H1 (cell line): Measurements from ENCODE around the gene ADGRB3. TPM values are rescaled to one million over a fixed set of nuclear protein-coding genes. Genes with fewer than 3 reads are reported as not detected.
"Not testable (repeated sequence)": the region's sequence is repeated elsewhere in the genome, so short reads cannot be mapped to it uniquely, and the experiment has no call there.

ENCODE experiments used
- CTCF ChIA-PET: fragments of 300-600 bp; sonication (Branson Sonifier 250); formaldehyde crosslinking; loops from one replicate; lab custom pipeline; 2021; ENCODE audit not compliant: partially characterized antibody; lab: Charles Lee
- POLR2A ChIA-PET: fragments of 300-600 bp; sonication (Branson Sonifier 250); formaldehyde crosslinking; loops from one replicate; lab custom pipeline; 2021; ENCODE audit warnings: inconsistent platforms; ENCODE audit not compliant: partially characterized antibody; lab: Charles Lee
- DNase-seq, 2 experiments: peaks; one replicate each; pipeline versions ENCODE4 v3.0.0 to v3.0.0-alpha.2; 2010 to 2022; ENCODE audit warnings: low spot score in 2 of 2, low read depth in 1 of 2, mixed read lengths in 1 of 2
- FAIRE-seq: peaks from 2 replicates; lab custom pipeline; 2011; peaks lifted over from hg19 to GRCh38; lab: Jason Lieb, UNC
- H2AFZ ChIP-seq: 2 replicates; pipeline ENCODE4 v1.8.1; 2012; ENCODE audit warnings: low read length, inconsistent platforms
- H2AK5ac ChIP-seq: 2 replicates; pipeline ENCODE4 v1.6.1; 2013; ENCODE audit warnings: low read depth, low read length
- H2BK120ac ChIP-seq: replicated peaks from 2 replicates; pipeline ENCODE3; 2013; ENCODE audit warnings: low read depth, low read length, inconsistent platforms
- H2BK12ac ChIP-seq: 2 replicates; pipeline ENCODE4 v1.6.1; 2013; ENCODE audit warnings: low read depth, low read length
- H2BK15ac ChIP-seq: 2 replicates; pipeline ENCODE4 v1.6.1; 2013; ENCODE audit warnings: low read length
- H2BK20ac ChIP-seq: 2 replicates; pipeline ENCODE4 v1.6.1; 2013; ENCODE audit warnings: low read length
- H2BK5ac ChIP-seq: 2 replicates; pipeline ENCODE4 v1.6.1; 2013; ENCODE audit warnings: low read depth, low read length
- H3K14ac ChIP-seq: 2 replicates; pipeline ENCODE4 v1.6.1; 2013; ENCODE audit warnings: inconsistent platforms; ENCODE audit not compliant: insufficient read length
- H3K18ac ChIP-seq: 2 replicates; pipeline ENCODE4 v1.6.1; 2013; ENCODE audit warnings: low read length; ENCODE audit errors: extremely low read depth
- H3K23ac ChIP-seq: 2 replicates; pipeline ENCODE4 v1.6.1; 2013; ENCODE audit warnings: inconsistent platforms; ENCODE audit not compliant: insufficient read length
- H3K23me2 ChIP-seq: 2 replicates; pipeline ENCODE4 v1.6.1; 2013; ENCODE audit warnings: low read depth, low read length
- H3K27ac ChIP-seq: 2 replicates; pipeline ENCODE4 v1.6.1; 2011; ENCODE audit warnings: low read depth, low read length, inconsistent platforms
- H3K27me3 ChIP-seq, 4 experiments: replicated peaks in 1 of 4; 1 replicate in 1 of 4; 2 replicates in 3 of 4; pipeline versions ENCODE4 v1.6.1 to v1.8.1; 2011 to 2013; ENCODE audit warnings: low read length in 3 of 4, mild to moderate bottlenecking in 3 of 4, inconsistent platforms in 2 of 4, mixed read lengths in 2 of 4, moderate library complexity in 1 of 4; ENCODE audit not compliant: control insufficient read depth in 3 of 4, insufficient read depth in 3 of 4; ENCODE audit errors: extremely low read depth in 1 of 4
- H3K36me3 ChIP-seq, 4 experiments: 2 replicates each; pipeline versions ENCODE4 v1.6.1 to v1.8.1; 2011 to 2013; ENCODE audit warnings: mild to moderate bottlenecking in 4 of 4, low read length in 3 of 4, moderate library complexity in 2 of 4, control low read depth in 1 of 4, inconsistent platforms in 1 of 4; ENCODE audit not compliant: insufficient read depth in 4 of 4, control insufficient read depth in 2 of 4
- H3K4ac ChIP-seq: replicated peaks from 2 replicates; pipeline ENCODE3; 2013; ENCODE audit warnings: low read length, low read depth, mixed read lengths, inconsistent platforms; ENCODE audit not compliant: insufficient read length
- H3K4me1 ChIP-seq, 4 experiments: replicated peaks in 1 of 4; 1 replicate in 1 of 4; 2 replicates in 3 of 4; pipeline versions ENCODE4 v1.6.1 to v1.8.1; 2011 to 2013; ENCODE audit warnings: low read length in 3 of 4, inconsistent platforms in 2 of 4, mixed read lengths in 1 of 4; ENCODE audit not compliant: insufficient read depth in 4 of 4, control insufficient read depth in 3 of 4
- H3K4me2 ChIP-seq, 2 experiments: 2 replicates each; pipeline versions ENCODE4 v1.6.1 to v1.8.1; 2011 to 2013; ENCODE audit warnings: low read depth in 2 of 2, low read length in 2 of 2, control low read depth in 1 of 2, inconsistent platforms in 1 of 2, mild to moderate bottlenecking in 1 of 2; ENCODE audit not compliant: insufficient read depth in 1 of 2
- H3K4me3 ChIP-seq, 4 experiments: fragments of 200-600, 300-600 bp in 1 of 4; sonication (generic), shearing (Covaris generic), sonication (Bioruptor Twin) in 1 of 4; 2 replicates each; pipeline versions ENCODE4 v1.5.1 to v1.8.1; 2011 to 2016; ENCODE audit warnings: low read length in 4 of 4, low read depth in 3 of 4, control low read depth in 2 of 4, inconsistent platforms in 2 of 4, mild to moderate bottlenecking in 2 of 4, mixed read lengths in 1 of 4, moderate library complexity in 1 of 4; ENCODE audit not compliant: insufficient read depth in 2 of 4; ENCODE audit errors: extremely low read depth in 1 of 4
- H3K56ac ChIP-seq: replicated peaks from 2 replicates; pipeline ENCODE3; 2013; ENCODE audit warnings: low read depth, mild to moderate bottlenecking, mixed read lengths, low read length, inconsistent platforms; ENCODE audit not compliant: insufficient read length
- H3K79me1 ChIP-seq: 2 replicates; pipeline ENCODE4 v1.6.1; 2013; ENCODE audit warnings: low read depth, low read length, control low read depth
- H3K79me2 ChIP-seq, 2 experiments: 2 replicates each; pipeline versions ENCODE4 v1.6.1 to v1.8.1; 2012 to 2013; ENCODE audit warnings: low read length in 2 of 2, mild to moderate bottlenecking in 2 of 2, inconsistent platforms in 1 of 2; ENCODE audit not compliant: insufficient read depth in 2 of 2, control insufficient read depth in 1 of 2
- H3K9ac ChIP-seq, 4 experiments: replicated peaks in 1 of 4; 1 replicate in 1 of 4; 2 replicates in 3 of 4; pipeline versions ENCODE4 v1.6.1 to v1.8.1; 2011 to 2013; ENCODE audit warnings: low read depth in 3 of 4, low read length in 3 of 4, control low read depth in 2 of 4, mild to moderate bottlenecking in 2 of 4, moderate library complexity in 2 of 4, inconsistent platforms in 1 of 4; ENCODE audit errors: extremely low read depth in 1 of 4
- H3K9me3 ChIP-seq, 2 experiments: 2 replicates each; pipeline versions ENCODE4 v1.6.1 to v1.8.1; 2012 to 2013; ENCODE audit warnings: mild to moderate bottlenecking in 2 of 2, moderate library complexity in 2 of 2, control low read depth in 1 of 2, inconsistent platforms in 1 of 2, low read depth in 1 of 2, low read length in 1 of 2, mixed read lengths in 1 of 2; ENCODE audit not compliant: insufficient read depth in 2 of 2
- H4K20me1 ChIP-seq, 2 experiments: replicated peaks in 1 of 2; 2 replicates each; pipeline versions ENCODE3 to v1.8.1; 2011 to 2013; ENCODE audit warnings: inconsistent platforms in 2 of 2, low read length in 2 of 2, mild to moderate bottlenecking in 1 of 2; ENCODE audit not compliant: insufficient read depth in 2 of 2, control insufficient read depth in 1 of 2
- H4K5ac ChIP-seq: 2 replicates; pipeline ENCODE4 v1.6.1; 2013; ENCODE audit warnings: low read length, low read depth, mixed read lengths, inconsistent platforms; ENCODE audit not compliant: insufficient read length
- H4K8ac ChIP-seq: 2 replicates; pipeline ENCODE4 v1.8.0; 2013; ENCODE audit warnings: mild to moderate bottlenecking, moderate library complexity, low read length, inconsistent platforms; ENCODE audit not compliant: insufficient read depth; ENCODE audit errors: extremely low read depth
- H4K91ac ChIP-seq: replicated peaks from 2 replicates; pipeline ENCODE3; 2013; ENCODE audit warnings: low read length, mixed read lengths, inconsistent platforms; ENCODE audit not compliant: insufficient read length
- NANOG ChIP-seq: IDR thresholded peaks from 2 replicates; pipeline ENCODE4 v1.6.1; 2011; ENCODE audit warnings: low read length, low read depth, mild to moderate bottlenecking, inconsistent platforms; ENCODE audit not compliant: insufficient read depth, poor library complexity, severe bottlenecking
- WGBS, 2 experiments: shearing (Covaris generic) in 1 of 2; methylation state at CpG; one replicate each; pipeline versions ENCODE4 v1.1.6 to v1.1.7; 2013 to 2015; ENCODE audit warnings: low lambda C conversion rate in 2 of 2, mixed read lengths in 2 of 2, inconsistent platforms in 1 of 2, low coverage in 1 of 2, missing lambda C conversion rate in 1 of 2; ENCODE audit not compliant: insufficient replicate concordance in 2 of 2, insufficient coverage in 1 of 2, insufficient read length in 1 of 2; ENCODE audit errors: extremely low coverage in 1 of 2, missing lambda C conversion rate in 1 of 2; 5-methylcytosine and 5-hydroxymethylcytosine counted together
- polyA plus RNA-seq, 7 experiments: library from polyadenylated mRNA; depleted of rRNA in 3 of 7; stranded (reverse) in 5 of 7; unstranded in 2 of 7; fragments of >200 nt in 5 of 7; fragments of 200-250 nt in 2 of 7; gene quantifications; 1 replicate in 5 of 7; 2 replicates in 1 of 7; 4 replicates in 1 of 7; pipeline versions ENCODE4 v1.2.1 to v1.2.3, GENCODE V29; 2011 to 2013; ENCODE audit warnings: missing spikeins in 2 of 7, mixed read lengths in 2 of 7
- total RNA-seq: library from RNA; stranded (reverse); fragmentation: NEBNext Ultra II Directional; extraction: Animal tissue kit (Norgen Biotek cat#: 25700); gene quantifications from 2 replicates; pipeline ENCODE4 v1.2.1, GENCODE V29; 2021

ADGRB3 gene
- total and polyA plus RNA-seq, 2 of the 8 experiments (the other 6 are each of a cell fraction or from before 2014, with no cell fraction given), result 0.35 to 1.2 TPM

DNA sequence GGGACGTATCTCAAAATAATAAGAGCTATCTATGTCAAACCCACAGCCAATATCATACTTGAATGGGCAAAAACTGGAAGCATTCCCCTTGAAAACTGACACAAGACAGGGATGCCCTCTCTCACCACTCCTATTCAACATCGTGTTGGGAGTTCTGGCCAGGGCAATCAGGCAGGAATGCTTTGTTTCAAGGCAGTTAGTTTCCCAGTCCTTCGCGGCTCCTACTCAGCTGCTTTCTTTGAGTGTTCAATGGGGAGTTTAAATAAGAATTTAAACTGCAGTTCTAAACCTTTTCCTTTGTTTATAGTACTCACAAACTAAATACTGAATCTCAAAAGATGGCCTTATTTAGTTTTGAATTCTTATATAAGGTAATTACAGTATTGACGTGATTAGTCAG is 179.9 kb downstream of the ADGRB3 start:
- H4K20me1 ChIP-seq, H2AFZ ChIP-seq, H3K79me2 ChIP-seq, H3K79me1 ChIP-seq, H2BK15ac ChIP-seq, H4K91ac ChIP-seq, H3K36me3 ChIP-seq, H2BK5ac ChIP-seq, H4K8ac ChIP-seq, H3K23me2 ChIP-seq, H3K9me3 ChIP-seq, H3K4ac ChIP-seq, H2BK12ac ChIP-seq, CTCF ChIA-PET, H3K56ac ChIP-seq, H3K27ac ChIP-seq, H4K5ac ChIP-seq, H3K18ac ChIP-seq, H3K4me1 ChIP-seq, H3K4me3 ChIP-seq, H3K23ac ChIP-seq, POLR2A ChIA-PET, H2BK120ac ChIP-seq, H2BK20ac ChIP-seq, H3K14ac ChIP-seq, H2AK5ac ChIP-seq, H3K9ac ChIP-seq, H3K27me3 ChIP-seq: not testable (repeated sequence)
- FAIRE-seq (peak; percentile 13), DNase-seq (peak in 1 of 2 experiments; percentile 38)
- H3K4me2 ChIP-seq, result 0 out of 4 replicates have a peak overlapping the region, but pooled peaks of 1 of the 2 experiments have one; percentile 8
- 40% methylated on average over 5 of the region's 5 CpGs; no CpG with 5 or more reads in 1 of the 2 experiments for WGBS, 2 experiments
- peak; percentile 79 for TF ChIP-seq NANOG
